HG03175 (cell line): ENCODE measurements around the gene ARHGEF25.
"Not testable (repeated sequence)": the region's sequence is repeated elsewhere in the genome, so short reads cannot be mapped to it uniquely, and the experiment has no call there.

Experiments used
- ATAC-seq: cut with Tn5 transposase; IDR thresholded peaks from one replicate; pipeline ENCODE4 v1.9.1; 2021; ENCODE audit warnings: mild to moderate bottlenecking, moderate library complexity; ENCODE audit not compliant: unreplicated experiment

Gene ARHGEF25

GRCh38 chr12:57607958-57608663 lies 3.1 kb upstream of the ARHGEF25 start:
- ATAC-seq = no peak

- ATAC-seq = no peak
Observed at GRCh38 chr12:57609101-57609780, 2.0 kb upstream of the ARHGEF25 start.

GRCh38 chr12:57609781-57610553 lies 1.3 kb upstream of the ARHGEF25 start:
- no peak for ATAC-seq

GRCh38 chr12:57610554-57611107 lies 604 bp upstream of the ARHGEF25 start:
- ATAC-seq = no peak

GRCh38 chr12:57611827-57612710 lies 834 bp downstream of the ARHGEF25 start:
- ATAC-seq = no peak

GRCh38 chr12:57612711-57613426 lies 1.6 kb downstream of the ARHGEF25 start:
- no peak for ATAC-seq

GRCh38 chr12:57613427-57614109 lies 2.3 kb downstream of the ARHGEF25 start:
- ATAC-seq = no peak

- ATAC-seq = peak; percentile 64
Observed at GRCh38 chr12:57614178-57614947, 3.1 kb downstream of the ARHGEF25 start.

- ATAC-seq = no peak
Observed at GRCh38 chr12:57614948-57615500, 3.8 kb downstream of the ARHGEF25 start.

GRCh38 chr12:57615637-57616036 lies 4.4 kb downstream of the ARHGEF25 start:
- no peak for ATAC-seq

- ATAC-seq = no peak
Observed at GRCh38 chr12:57616383-57617101, 5.3 kb downstream of the ARHGEF25 start.

- ATAC-seq = no peak
Observed at GRCh38 chr12:57617942-57618341, 6.7 kb downstream of the ARHGEF25 start.

- not testable (repeated sequence) for ATAC-seq
Observed at GRCh38 chr12:57618431-57618830, 7.2 kb downstream of the ARHGEF25 start.

- ATAC-seq = no peak
Observed at GRCh38 chr12:57618966-57619433, 7.8 kb downstream of the ARHGEF25 start.

GRCh38 chr12:57619434-57620244 lies 8.4 kb downstream of the ARHGEF25 start:
- no peak for ATAC-seq

GRCh38 chr12:57620245-57620935 lies 9.2 kb downstream of the ARHGEF25 start:
- ATAC-seq = no peak
